Measurements from ENCODE around the gene GALNT5.

The GALNT5 gene

DNA sequence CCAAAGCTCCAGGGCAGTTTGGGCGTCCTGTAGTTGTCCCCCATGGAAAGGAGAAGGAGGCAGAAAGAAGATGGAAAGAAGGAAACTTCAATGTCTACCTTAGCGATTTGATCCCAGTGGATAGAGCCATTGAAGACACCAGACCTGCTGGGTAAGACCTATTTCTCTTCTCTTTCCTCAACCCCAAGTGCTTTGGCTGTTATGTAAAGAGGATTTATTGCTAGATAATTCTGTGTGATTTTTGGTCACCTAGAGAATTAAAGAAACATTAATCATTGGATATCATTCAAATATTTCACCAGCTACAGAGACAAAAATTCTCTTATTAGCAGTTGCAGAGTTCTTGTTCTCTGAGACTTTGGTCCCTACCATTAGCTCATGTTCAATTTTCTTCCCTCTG, 1.9 kb downstream of the GALNT5 start:
- no peak for DNase-seq (ENCODE audit: low read depth)
- TF ChIP-seq CTCF (IDR thresholded peaks at IDR 0.05; ENCODE audit: insufficient read depth, low read depth, low read length, missing control alignments), result no peak
- peak overlapping the region; percentile 62 for H3K4me3 ChIP-seq (ENCODE audit: low read length)

DNA sequence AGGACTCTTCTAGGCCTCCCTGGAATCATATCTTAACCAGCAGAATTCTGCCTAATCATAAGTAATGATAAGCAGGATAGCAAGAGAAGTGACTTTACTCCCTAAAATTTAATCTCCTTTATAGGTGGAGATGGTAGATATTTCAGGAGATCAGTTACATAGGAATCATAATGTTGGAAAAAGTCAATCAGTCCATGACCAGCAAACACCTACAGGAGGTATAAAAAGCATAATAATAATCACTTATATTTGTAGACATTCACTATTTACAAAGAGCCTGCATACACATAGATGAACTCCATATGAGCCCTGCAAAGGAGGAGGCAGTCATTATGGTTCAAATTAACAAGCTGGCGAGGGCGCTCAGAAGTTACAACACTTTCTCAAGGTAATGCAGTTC, 2.5 kb downstream of the GALNT5 start:
- no peak for TF ChIP-seq CTCF (IDR thresholded peaks at IDR 0.05; ENCODE audit: insufficient read depth, low read depth, low read length, missing control alignments)
- peak overlapping the region; percentile 62 for H3K4me3 ChIP-seq (ENCODE audit: low read length)

DNA sequence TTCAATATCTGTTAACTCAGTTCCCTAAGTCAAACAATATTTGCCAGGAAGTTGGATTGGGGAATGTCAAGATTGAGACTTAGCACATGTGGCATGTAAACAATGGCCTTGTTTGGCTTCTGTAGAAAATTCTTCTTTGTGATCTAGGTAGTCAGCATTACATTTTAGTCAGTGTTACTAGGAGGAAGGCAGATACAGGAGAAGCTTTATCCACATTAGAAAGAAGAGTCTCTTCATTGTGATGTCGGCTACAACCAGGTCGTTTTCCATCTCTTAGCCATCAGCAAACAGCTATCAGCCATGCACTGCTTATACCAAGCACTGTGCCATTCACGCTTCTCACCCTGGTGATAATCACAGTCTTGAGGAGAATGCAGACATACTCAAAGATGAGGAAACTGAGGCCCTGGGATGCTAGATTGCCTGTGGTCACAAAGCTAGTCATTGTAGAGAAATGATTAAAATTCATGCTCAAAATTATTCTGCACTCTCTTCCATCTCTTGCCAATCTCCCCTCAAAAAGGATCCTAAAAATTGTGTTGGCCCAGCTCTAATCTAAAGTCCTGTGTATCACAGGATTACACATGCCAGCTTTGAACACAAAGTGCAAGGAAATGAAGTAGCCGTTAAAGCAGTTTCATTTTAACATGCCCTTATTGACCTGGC, 3.2 kb downstream of the GALNT5 start:
- no peak for TF ChIP-seq CTCF (IDR thresholded peaks at IDR 0.05; ENCODE audit: insufficient read depth, low read depth, low read length, missing control alignments)
- DNase-seq (ENCODE audit: low read depth), result no peak
- peak overlapping the region; percentile 62 for H3K4me3 ChIP-seq (ENCODE audit: low read length)

More for the DNA sequence above, 2.5 kb downstream of the GALNT5 start:
- DNase-seq (ENCODE audit: low read depth), result no peak

DNA sequence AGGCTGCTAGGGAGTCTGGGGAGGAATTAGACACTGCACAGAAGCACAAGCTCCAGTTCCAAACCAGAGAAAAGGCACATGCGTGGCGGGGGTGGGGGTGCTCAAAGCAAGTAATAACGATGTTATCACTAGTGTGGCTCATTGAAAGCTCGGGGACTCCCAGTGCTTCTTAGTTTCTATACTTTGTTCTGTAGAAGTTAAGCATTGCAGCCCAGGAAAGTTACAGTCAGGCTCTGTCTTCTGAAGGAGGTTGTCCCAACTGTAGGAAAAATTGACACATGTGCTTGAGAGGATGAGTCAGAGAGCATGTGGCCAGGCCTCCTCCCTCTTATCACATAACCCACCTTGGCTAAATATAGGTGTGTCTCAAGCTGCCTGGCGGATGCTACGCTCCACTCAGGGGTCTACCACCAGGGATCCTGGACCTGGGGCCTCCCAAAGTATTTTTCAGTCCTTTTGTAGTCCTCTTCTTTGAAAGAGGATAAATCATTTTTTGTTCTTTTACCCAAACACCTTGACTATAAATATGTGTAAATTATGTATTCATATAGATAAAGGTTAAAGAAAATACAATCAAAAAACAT, 3.8 kb downstream of the GALNT5 start:
- peak; percentile 91 for DNase-seq (ENCODE audit: low read depth)
- H3K4me3 ChIP-seq (ENCODE audit: low read length), result peak overlapping the region; percentile 62
- no peak for TF ChIP-seq CTCF (IDR thresholded peaks at IDR 0.05; ENCODE audit: insufficient read depth, low read depth, low read length, missing control alignments)

GRCh38 chr2:157262248-157262647, 4.7 kb downstream of the GALNT5 start:
- TF ChIP-seq CTCF (IDR thresholded peaks at IDR 0.05; ENCODE audit: insufficient read depth, low read depth, low read length, missing control alignments), result no peak
- H3K4me3 ChIP-seq (ENCODE audit: low read length), result no peak overlapping the region
- DNase-seq (ENCODE audit: low read depth), result no peak

DNA sequence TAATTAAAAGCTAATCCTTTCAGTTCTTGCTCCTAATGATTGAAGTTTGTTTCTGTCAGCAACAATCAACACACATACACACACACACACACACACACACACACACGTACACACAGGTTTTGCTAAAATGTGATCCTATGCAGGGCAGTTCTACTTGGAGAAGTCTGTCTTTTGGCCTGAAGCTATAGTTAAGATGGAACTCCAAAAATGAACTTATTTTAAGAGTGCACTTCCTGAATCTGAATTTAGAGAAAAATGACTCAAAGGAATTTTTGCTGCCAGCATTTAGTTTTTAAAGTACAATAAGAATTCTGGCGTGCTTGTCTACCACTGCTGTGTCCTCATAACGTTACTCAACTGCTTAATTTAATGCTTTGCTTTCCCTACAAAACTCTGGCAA, 6.6 kb downstream of the GALNT5 start:
- DNase-seq (ENCODE audit: low read depth), result peak; percentile 32
- TF ChIP-seq CTCF (IDR thresholded peaks at IDR 0.05; ENCODE audit: insufficient read depth, low read depth, low read length, missing control alignments), result no peak
- H3K4me3 ChIP-seq (ENCODE audit: low read length), result peak overlapping the region; percentile 4

DNA sequence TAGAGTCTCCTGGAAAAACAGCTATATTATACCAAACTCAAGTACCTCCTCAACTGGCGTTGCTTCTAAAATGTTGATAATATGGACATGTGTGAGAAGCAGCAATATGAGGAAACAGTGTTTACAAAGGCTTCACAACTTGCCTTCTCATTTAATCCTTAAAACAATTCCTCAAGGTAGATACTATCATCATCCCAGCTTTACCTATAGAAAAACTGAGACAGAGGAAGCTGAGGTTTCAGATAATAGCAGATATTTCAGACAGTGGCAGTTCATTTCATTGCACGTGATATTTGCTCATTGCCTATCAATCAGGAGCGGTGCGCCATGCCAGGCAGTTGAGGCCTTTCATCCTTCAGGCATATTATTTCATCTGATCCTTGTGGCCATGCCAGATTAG, 8.3 kb downstream of the GALNT5 start:
- TF ChIP-seq CTCF (IDR thresholded peaks at IDR 0.05; ENCODE audit: insufficient read depth, low read depth, low read length, missing control alignments), result no peak
- no peak overlapping the region for H3K4me3 ChIP-seq (ENCODE audit: low read length)
- DNase-seq (ENCODE audit: low read depth), result no peak
